ENCODE data around the gene RAB40AL. TPM values are rescaled to one million over a fixed set of nuclear protein-coding genes. Genes with fewer than 3 reads are reported as not detected.
"Not testable (repeated sequence)": the region's sequence is repeated elsewhere in the genome, so short reads cannot be mapped to it uniquely, and the experiment has no call there.

Gene RAB40AL
- total RNA-seq, 1 experiment from 2014 or later = 0.44 TPM

- H3K27me3 ChIP-seq (ENCODE audit: control insufficient read depth, insufficient read depth, low read length) = no peaks in the 10 kb centered on the region
- no peak for ATAC-seq
- no peaks in the 10 kb centered on the region for H3K4me1 ChIP-seq (ENCODE audit: control insufficient read depth, insufficient read depth, low read length)
- ChIA-PET POLR2A (no interaction called here), CTCF (no interaction called here)
- no peaks in the 10 kb centered on the region for H3K9me3 ChIP-seq (ENCODE audit: control insufficient read depth, insufficient read depth, low read depth, low read length)
- intact Hi-C loops (cut with micrococcal nuclease; ENCODE audit: unreplicated experiment) (no loop called here), in situ Hi-C loops (cut with HindIII; ENCODE audit: low pct_unique_long_range_greater_than_20kb, low sequenced_read_pairs) (no loop called here)
- H3K4me3 ChIP-seq (ENCODE audit: low read depth in 2 of 2, low read length in 2 of 2) = no peak overlapping the region
- no peak for TF ChIP-seq SIN3A (IDR thresholded peaks at IDR 0.05; ENCODE audit: borderline replicate concordance, insufficient read depth, low read depth, low read length)
- TF ChIP-seq TCF7L2 (IDR thresholded peaks at IDR 0.05; ENCODE audit: low read depth, low read length) = no peak
- no peak for TF ChIP-seq POLR2AphosphoS5 (IDR thresholded peaks at IDR 0.05; ENCODE audit: low read depth, low read length)
- TF ChIP-seq REST (IDR thresholded peaks at IDR 0.05; ENCODE audit: insufficient read depth in 1 of 2, low read depth in 2 of 2, low read length in 1 of 2) = no peak
- TF ChIP-seq CTCF (IDR thresholded peaks at IDR 0.05) = no peak
- no TSS peak for BruUV-seq (replicated peaks)
- no peak for DNase-seq (ENCODE audit: low read depth, low spot score)
- no peak overlapping the region for H3K27ac ChIP-seq (ENCODE audit: low read length)
- no peaks in the 10 kb centered on the region for H3K36me3 ChIP-seq (ENCODE audit: control insufficient read depth, insufficient read depth, low read length)
Observed at GRCh38 chrX:102968216-102968615, 31.1 kb downstream of the RAB40AL start.

- DNase-seq (ENCODE audit: low read depth, low spot score); CTCF ChIA-PET; H3K4me1 ChIP-seq (ENCODE audit: control insufficient read depth, insufficient read depth, low read length); H3K4me3 ChIP-seq (ENCODE audit: low read depth in 2 of 2, low read length in 2 of 2); BruUV-seq (replicated peaks); POLR2A ChIA-PET; H3K27ac ChIP-seq (ENCODE audit: low read length); in situ Hi-C loops (cut with HindIII; ENCODE audit: low pct_unique_long_range_greater_than_20kb, low sequenced_read_pairs); H3K36me3 ChIP-seq (ENCODE audit: control insufficient read depth, insufficient read depth, low read length); ATAC-seq; H3K27me3 ChIP-seq (ENCODE audit: control insufficient read depth, insufficient read depth, low read length); intact Hi-C loops (cut with micrococcal nuclease; ENCODE audit: unreplicated experiment); H3K9me3 ChIP-seq (ENCODE audit: control insufficient read depth, insufficient read depth, low read depth, low read length): not testable (repeated sequence)
Observed at GRCh38 chrX:102971536-102971935, 34.5 kb downstream of the RAB40AL start.

- POLR2A ChIA-PET = no interaction called here
- Histone ChIP-seq H3K27me3 (ENCODE audit: control insufficient read depth, insufficient read depth, low read length) (no peaks in the 10 kb centered on the region), H3K4me1 (ENCODE audit: control insufficient read depth, insufficient read depth, low read length) (no peaks in the 10 kb centered on the region; the same call in 1 of the 2 replicates), H3K36me3 (ENCODE audit: control insufficient read depth, insufficient read depth, low read length) (no peaks in the 10 kb centered on the region), H3K27ac (ENCODE audit: low read length) (no peak overlapping the region), H3K4me3 (ENCODE audit: low read depth in 2 of 2, low read length in 2 of 2) (no peak overlapping the region), H3K9me3 (ENCODE audit: control insufficient read depth, insufficient read depth, low read depth, low read length) (no peaks in the 10 kb centered on the region)
- DNase-seq (ENCODE audit: low read depth, low spot score) (no peak), ATAC-seq (no peak)
- BruUV-seq (replicated peaks) = no TSS peak
- no peak for TF ChIP-seq REST (IDR thresholded peaks at IDR 0.05; ENCODE audit: insufficient read depth in 1 of 2, low read depth in 2 of 2, low read length in 1 of 2)
- no peak for TF ChIP-seq POLR2AphosphoS5 (IDR thresholded peaks at IDR 0.05; ENCODE audit: low read depth, low read length)
- no peak for TF ChIP-seq SIN3A (IDR thresholded peaks at IDR 0.05; ENCODE audit: borderline replicate concordance, insufficient read depth, low read depth, low read length)
- TF ChIP-seq CTCF (IDR thresholded peaks at IDR 0.05) = no peak
- no peak for TF ChIP-seq TCF7L2 (IDR thresholded peaks at IDR 0.05; ENCODE audit: low read depth, low read length)
- intact Hi-C loops (cut with micrococcal nuclease; ENCODE audit: unreplicated experiment) (no loop called here), in situ Hi-C loops (cut with HindIII; ENCODE audit: low pct_unique_long_range_greater_than_20kb, low sequenced_read_pairs) (no loop called here)
- CTCF ChIA-PET = no interaction called here
Observed at GRCh38 chrX:102975016-102975415, 37.9 kb downstream of the RAB40AL start.

All from Panc1 (cell line).